Activated CD8-positive, alpha-beta memory T cell treated with anti-CD3 and anti-CD28 coated beads for 36 hours (primary cell): ENCODE results near the gene AOAH. TPM values are rescaled to one million over a fixed set of nuclear protein-coding genes. Genes with fewer than 3 reads are reported as not detected.

Source experiments
- CTCF ChIA-PET: fragments of 350-600 bp; sonication (Branson Sonifier 250); formaldehyde crosslinking; loops from one replicate; lab custom pipeline; 2021; ENCODE audit warnings: antibody characterized with exemption; lab: Charles Lee
- POLR2A ChIA-PET: fragments of 350-600 bp; sonication (Branson Sonifier 250); formaldehyde crosslinking; loops from one replicate; lab custom pipeline; 2021; ENCODE audit warnings: antibody characterized with exemption; lab: Charles Lee
- total RNA-seq, 2 experiments: library from RNA; stranded (reverse); gene quantifications; one replicate each; pipeline ENCODE4 v1.2.3, GENCODE V29; 2021

The AOAH gene
- total RNA-seq, 2 experiments from 2014 or later: 17.4 to 22.5 TPM

GRCh38 chr7:36563706-36564327 lies 160.5 kb downstream of the AOAH start:
- CTCF ChIA-PET: interaction anchor here (0.6 kb wide), 1 partner anchor 15 kb away, joined by 3 read pairs; no protein-coding TSS in a partner anchor

GRCh38 chr7:36562121-36562520 lies 162.2 kb downstream of the AOAH start:
- ChIA-PET POLR2A (no interaction called here), CTCF (no interaction called here)

More at GRCh38 chr7:36563706-36564327, 160.5 kb downstream of the AOAH start:
- POLR2A ChIA-PET: no interaction called here

- POLR2A ChIA-PET: no interaction called here
- CTCF ChIA-PET: no interaction called here
These were observed 175.3 kb downstream of the AOAH start for GRCh38 chr7:36549029-36549428.

GRCh38 chr7:36547416-36547815 lies 176.9 kb downstream of the AOAH start:
- ChIA-PET CTCF (no interaction called here), POLR2A (no interaction called here)

GRCh38 chr7:36546331-36546730 lies 178.0 kb downstream of the AOAH start:
- ChIA-PET CTCF (interaction anchor here (0.6 kb wide), 2 partner anchors 15 to 75 kb away, joined by 3 read pairs; no protein-coding TSS in a partner anchor), POLR2A (no interaction called here)

- POLR2A ChIA-PET: interaction anchor here (0.6 kb wide), 1 partner anchor 9 kb away, joined by 4 read pairs; no protein-coding TSS in a partner anchor
- CTCF ChIA-PET: no interaction called here
These were observed 179.0 kb downstream of the AOAH start for GRCh38 chr7:36545291-36545690.

- ChIA-PET POLR2A (no interaction called here), CTCF (no interaction called here)
These were observed 186.2 kb downstream of the AOAH start for GRCh38 chr7:36538126-36538525.

- ChIA-PET CTCF (no interaction called here), POLR2A (interaction anchor here (0.6 kb wide), 1 partner anchor 9 kb away, joined by 4 read pairs; no protein-coding TSS in a partner anchor)
These were observed 188.2 kb downstream of the AOAH start for GRCh38 chr7:36535866-36536664.

- ChIA-PET CTCF (no interaction called here), POLR2A (no interaction called here)
These were observed 190.6 kb downstream of the AOAH start for GRCh38 chr7:36533717-36534116.

GRCh38 chr7:36532981-36533499 lies 191.3 kb downstream of the AOAH start:
- ChIA-PET POLR2A (no interaction called here), CTCF (no interaction called here)

GRCh38 chr7:36531951-36532350 lies 192.3 kb downstream of the AOAH start:
- ChIA-PET CTCF (interaction anchor here (0.6 kb wide), 1 partner anchor 19 kb away, joined by 3 read pairs; no protein-coding TSS in a partner anchor), POLR2A (no interaction called here)

GRCh38 chr7:36530456-36530855 lies 193.8 kb downstream of the AOAH start:
- POLR2A ChIA-PET: no interaction called here

GRCh38 chr7:36527549-36527913 lies 196.8 kb downstream of the AOAH start:
- CTCF ChIA-PET: interaction anchor here (1.1 kb wide), 1 partner anchor 144 kb away, joined by 3 read pairs; no protein-coding TSS in a partner anchor
- POLR2A ChIA-PET: interaction anchor here (0.7 kb wide), 1 partner anchor 798 kb away, joined by 3 read pairs; no protein-coding TSS in a partner anchor

More at GRCh38 chr7:36530456-36530855, 193.8 kb downstream of the AOAH start:
- CTCF ChIA-PET: no interaction called here

- ChIA-PET CTCF (no interaction called here), POLR2A (interaction anchor here (0.7 to 0.8 kb wide), 2 partner anchors 55 to 797 kb away, joined by 3 to 4 read pairs; no protein-coding TSS in a partner anchor)
These were observed 197.3 kb downstream of the AOAH start for GRCh38 chr7:36526863-36527548.

GRCh38 chr7:36523371-36524101 lies 200.8 kb downstream of the AOAH start:
- CTCF ChIA-PET: interaction anchor here (0.6 kb wide), 1 partner anchor 19 kb away, joined by 3 read pairs; no protein-coding TSS in a partner anchor
- POLR2A ChIA-PET: no interaction called here

GRCh38 chr7:36522453-36523007 lies 201.8 kb downstream of the AOAH start:
- ChIA-PET CTCF (no interaction called here), POLR2A (no interaction called here)

GRCh38 chr7:36521911-36522310 lies 202.4 kb downstream of the AOAH start:
- CTCF ChIA-PET: no interaction called here
- POLR2A ChIA-PET: no interaction called here

- POLR2A ChIA-PET: no interaction called here
These were observed 203.2 kb downstream of the AOAH start for GRCh38 chr7:36521133-36521532.

More at GRCh38 chr7:36521133-36521532, 203.2 kb downstream of the AOAH start:
- CTCF ChIA-PET: no interaction called here
